WI38 (cell line): Measurements from ENCODE around the gene TRIO.
"Not testable (repeated sequence)": the region's sequence is repeated elsewhere in the genome, so short reads cannot be mapped to it uniquely, and the experiment has no call there.

Source experiments
- H3K4me3 ChIP-seq: 2 replicates; pipeline ENCODE4 v1.5.1; 2011; ENCODE audit warnings: low read depth, mild to moderate bottlenecking, control low read depth, low read length
- CTCF ChIP-seq: IDR thresholded peaks from 2 replicates; pipeline ENCODE4 v1.5.1; 2012; ENCODE audit warnings: low read depth, mild to moderate bottlenecking, control low read depth, low read length

Gene TRIO

GRCh38 chr5:14547666-14548065, 404.5 kb downstream of the TRIO start:
- no peak overlapping the region for H3K4me3 ChIP-seq
- no peak for TF ChIP-seq CTCF

- TF ChIP-seq CTCF: no peak
- H3K4me3 ChIP-seq: no peak overlapping the region
Observed at GRCh38 chr5:14551211-14551610, 408.1 kb downstream of the TRIO start.

- H3K4me3 ChIP-seq: no peak overlapping the region
- no peak for TF ChIP-seq CTCF
Observed at GRCh38 chr5:14552017-14552416, 408.9 kb downstream of the TRIO start.

GRCh38 chr5:14554288-14554687, 411.1 kb downstream of the TRIO start:
- not testable (repeated sequence) for H3K4me3 ChIP-seq

- no peak for TF ChIP-seq CTCF
Observed at GRCh38 chr5:14556015-14556414, 412.9 kb downstream of the TRIO start.

GRCh38 chr5:14557203-14557770, 414.1 kb downstream of the TRIO start:
- no peak for TF ChIP-seq CTCF

More at GRCh38 chr5:14556015-14556414, 412.9 kb downstream of the TRIO start:
- H3K4me3 ChIP-seq: no peak overlapping the region

GRCh38 chr5:14557791-14558415, 414.8 kb downstream of the TRIO start:
- TF ChIP-seq CTCF: no peak
- H3K4me3 ChIP-seq: no peak overlapping the region

More at GRCh38 chr5:14557203-14557770, 414.1 kb downstream of the TRIO start:
- H3K4me3 ChIP-seq: no peak overlapping the region
